LoVo (cell line): ENCODE data around the gene PON3.
A peak's percentile ranks its signal among the peaks of the same experiment; 100 is the strongest.

Experiments
- DNase-seq: peaks from one replicate; pipeline ENCODE4 v3.0.0-alpha.2; 2016; ENCODE audit warnings: low spot score

PON3 gene

GRCh38 chr7:95340491-95340890 is 55.7 kb downstream of the PON3 start:
- DNase-seq: no peak

- DNase-seq: no peak
These were observed 57.3 kb downstream of the PON3 start for GRCh38 chr7:95338832-95339231.

GRCh38 chr7:95335093-95335492 is 61.1 kb downstream of the PON3 start:
- no peak for DNase-seq

- no peak for DNase-seq
These were observed 61.7 kb downstream of the PON3 start for GRCh38 chr7:95334447-95334846.

- DNase-seq: no peak
These were observed 65.2 kb downstream of the PON3 start for GRCh38 chr7:95330961-95331337.

- peak; percentile 44 for DNase-seq
These were observed 65.8 kb downstream of the PON3 start for GRCh38 chr7:95330204-95330960.

GRCh38 chr7:95327356-95327755 is 68.8 kb downstream of the PON3 start:
- no peak for DNase-seq

GRCh38 chr7:95324431-95324830 is 71.7 kb downstream of the PON3 start, which contains the start of gene PON1:
TSS of gene PON1 (minus strand) at chr7:95324532. CDS start at chr7:95324475, 57 bp downstream.
- peak; percentile 42 for DNase-seq

- peak; percentile 20 for DNase-seq
These were observed 72.6 kb downstream of the PON3 start for GRCh38 chr7:95323410-95324129.

- DNase-seq: no peak
These were observed 73.3 kb downstream of the PON3 start for GRCh38 chr7:95322854-95323253.

GRCh38 chr7:95322396-95322795 is 73.8 kb downstream of the PON3 start:
- DNase-seq: no peak

GRCh38 chr7:95321720-95322119 is 74.5 kb downstream of the PON3 start:
- DNase-seq: no peak

- no peak for DNase-seq
These were observed 75.5 kb downstream of the PON3 start for GRCh38 chr7:95320651-95321050.

- DNase-seq: no peak
These were observed 76.6 kb downstream of the PON3 start for GRCh38 chr7:95319570-95319969.

- no peak for DNase-seq
These were observed 77.6 kb downstream of the PON3 start for GRCh38 chr7:95318501-95319100.

- no peak for DNase-seq
These were observed 78.2 kb downstream of the PON3 start for GRCh38 chr7:95317966-95318365.

- DNase-seq: no peak
These were observed 78.6 kb downstream of the PON3 start for GRCh38 chr7:95317546-95317945.

- DNase-seq: no peak
These were observed 79.6 kb downstream of the PON3 start for GRCh38 chr7:95316588-95316987.

- DNase-seq: no peak
These were observed 83.6 kb downstream of the PON3 start for GRCh38 chr7:95312561-95312960.

- no peak for DNase-seq
These were observed 84.8 kb downstream of the PON3 start for GRCh38 chr7:95311389-95311788.

GRCh38 chr7:95309951-95310350 is 86.2 kb downstream of the PON3 start:
- no peak for DNase-seq
